ENCODE data around the gene SPATA4. TPM values are rescaled to one million over a fixed set of nuclear protein-coding genes. Genes with fewer than 3 reads are reported as not detected.
A peak's percentile ranks its signal among the peaks of the same experiment; 100 is the strongest.

SPATA4 gene
- total and polyA plus RNA-seq, 9 of the 15 experiments (the other 6 are each of a cell fraction or from before 2014, with no cell fraction given), result not detected

- TF ChIP-seq FOXK1 (CRISPR knock-in tag; IDR thresholded peaks at IDR 0.05; ENCODE audit: borderline replicate concordance) (no peak), CBFB (CRISPR knock-in tag; IDR thresholded peaks at IDR 0.05) (no peak), KAT8 (IDR thresholded peaks at IDR 0.05; ENCODE audit: low read depth) (no peak)
Observed at GRCh38 chr4:176205299-176205698, 9.9 kb upstream of the SPATA4 start (continued).

DNA sequence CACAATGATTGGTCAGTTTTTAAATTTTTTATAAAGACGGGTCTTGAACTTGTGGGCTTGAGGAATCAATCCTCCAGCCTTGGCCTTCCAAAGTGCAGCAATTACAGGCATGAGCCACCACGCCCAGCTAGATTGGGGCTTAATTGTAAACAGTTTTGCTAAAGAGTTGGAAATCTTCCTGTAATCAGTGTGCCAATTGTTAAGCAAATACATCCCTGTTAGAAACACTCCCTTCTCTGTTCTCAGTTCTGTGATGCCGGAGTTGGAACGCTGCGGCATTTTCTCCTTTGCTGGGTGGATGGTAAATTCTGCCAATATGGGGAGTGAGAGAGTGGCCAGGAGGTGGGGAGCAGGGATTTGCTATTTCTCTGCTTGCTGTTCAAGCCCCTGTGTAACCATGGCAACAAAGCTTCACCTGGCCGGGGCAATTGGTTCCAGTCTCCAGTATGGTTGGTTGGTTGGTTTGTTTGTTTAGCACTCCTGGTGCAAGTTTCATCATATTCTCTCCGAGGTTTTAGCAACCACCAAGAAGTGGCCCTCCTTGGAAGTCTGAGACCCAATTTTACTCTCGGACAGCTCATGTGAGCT is 3.0 kb upstream of the SPATA4 start:
- TF ChIP-seq RFX1 (IDR thresholded peaks at IDR 0.05) (peak; percentile 71), ZNF57 (CRISPR knock-in tag; IDR thresholded peaks at IDR 0.05) (no peak)
- no peak for FAIRE-seq
- Histone ChIP-seq H3K9me3 (replicated peaks; ENCODE audit: control insufficient read depth, insufficient read depth, low read depth, low read length) (no peaks in the 10 kb centered on the region), H2AFZ (ENCODE audit: low read depth, low read length) (no peak overlapping the region), H3K4me2 (ENCODE audit: insufficient read depth, low read length) (no peak overlapping the region), H3K9ac (ENCODE audit: insufficient read depth in 1 of 2, low read depth in 2 of 2, low read length in 2 of 2) (no peak overlapping the region), H3K27ac (ENCODE audit: extremely low read depth, low read depth, low read length) (no peak overlapping the region), H3K36me3 (ENCODE audit: control insufficient read depth, insufficient read depth, low read length) (no peaks in the 10 kb centered on the region), H3K4me1 (replicated peaks in 1 of 2; ENCODE audit: control insufficient read depth in 2 of 2, insufficient read depth in 2 of 2, low read length in 2 of 2) (peaks cover 0 to 8% of the 10 kb centered on the region in 2 experiments; a peak in 2 of 5 replicates), H3K27me3 (ENCODE audit: control insufficient read depth in 2 of 2, insufficient read depth in 2 of 2, low read length in 2 of 2) (peaks cover 5 to 12% of the 10 kb centered on the region in 2 experiments; a peak in 1 of 5 replicates), H3K4me3 (no peak overlapping the region), H3K9me1 (ENCODE audit: control insufficient read depth, insufficient read depth, low read length) (no peaks in the 10 kb centered on the region), H4K20me1 (replicated peaks; ENCODE audit: control insufficient read depth, insufficient read depth, low read length) (no peaks in the 10 kb centered on the region), H3K79me2 (ENCODE audit: control insufficient read depth, insufficient read depth, low read length) (no peaks in the 10 kb centered on the region)
- 1% methylated on average over 8 of the region's 8 CpGs for WGBS (ENCODE audit: insufficient coverage, low coverage, missing lambda C conversion rate)
- ChIA-PET POLR2A (no interaction called here), CTCF (ENCODE audit: low intra/inter-chr PET ratio) (no interaction called here)
- in situ Hi-C loops (cut with MboI) (no loop called here), intact Hi-C loops (cut with micrococcal nuclease) (no loop called here)
- no TSS peak for BruUV-seq (replicated peaks)
- ATAC-seq, result no peak
- no peak for DNase-seq (ENCODE audit: extremely low read depth in 1 of 4, low spot score in 3 of 4)

Data from K562 (cell line).